ENCODE results near the gene DYNC2LI1. TPM values are rescaled to one million over a fixed set of nuclear protein-coding genes. Genes with fewer than 3 reads are reported as not detected.
A peak's percentile ranks its signal among the peaks of the same experiment; 100 is the strongest.

Gene DYNC2LI1
- total and polyA plus RNA-seq, 8 donors, result 3.8 to 22.7 (median 9.3) TPM

- ATAC-seq (peak in 3 of 4 donors; percentile 27 to 48 (median 32)), DNase-seq (peak in 1 of 6 donors; percentile 58), FAIRE-seq (no peak)
- no peaks in the 10 kb centered on the region for H3K27me3 ChIP-seq
- H3K4me3 ChIP-seq, result peak overlapping the region in 1 of 4 donors; percentile 34
- H3K27ac ChIP-seq, result no peak overlapping the region
- no peaks in the 10 kb centered on the region for H3K36me3 ChIP-seq
- WGBS, 2 donors, result 6% methylated on average over 47 to 54 of the region's 54 CpGs
- no peaks in the 10 kb centered on the region for H3K4me1 ChIP-seq
- no peaks in the 10 kb centered on the region for H3K9me3 ChIP-seq
- intact Hi-C loops (cut with DNase I), result no loop called here
- no peak for TF ChIP-seq CTCF (IDR thresholded peaks at IDR 0.05)
These were observed 57.9 kb downstream of the DYNC2LI1 start for GRCh38 chr2:43831543-43832294.

- Histone ChIP-seq H3K27me3 (no peaks in the 10 kb centered on the region), H3K4me1 (no peaks in the 10 kb centered on the region), H3K4me3 (no peak overlapping the region), H3K27ac (no peak overlapping the region), H3K9me3 (no peaks in the 10 kb centered on the region), H3K36me3 (no peaks in the 10 kb centered on the region)
- intact Hi-C loops (cut with DNase I), result no loop called here
- ATAC-seq (no peak), DNase-seq (no peak), FAIRE-seq (no peak)
- no peak for TF ChIP-seq CTCF (IDR thresholded peaks at IDR 0.05)
- 43 to 59% methylated on average over 3 of the region's 3 CpGs for WGBS, 2 donors
These were observed 58.6 kb downstream of the DYNC2LI1 start for GRCh38 chr2:43832457-43832856.

GRCh38 chr2:43837033-43837432, 63.2 kb downstream of the DYNC2LI1 start:
- intact Hi-C loops (cut with DNase I), result no loop called here
- ATAC-seq, result no peak
- no peaks in the 10 kb centered on the region for H3K36me3 ChIP-seq

DNA sequence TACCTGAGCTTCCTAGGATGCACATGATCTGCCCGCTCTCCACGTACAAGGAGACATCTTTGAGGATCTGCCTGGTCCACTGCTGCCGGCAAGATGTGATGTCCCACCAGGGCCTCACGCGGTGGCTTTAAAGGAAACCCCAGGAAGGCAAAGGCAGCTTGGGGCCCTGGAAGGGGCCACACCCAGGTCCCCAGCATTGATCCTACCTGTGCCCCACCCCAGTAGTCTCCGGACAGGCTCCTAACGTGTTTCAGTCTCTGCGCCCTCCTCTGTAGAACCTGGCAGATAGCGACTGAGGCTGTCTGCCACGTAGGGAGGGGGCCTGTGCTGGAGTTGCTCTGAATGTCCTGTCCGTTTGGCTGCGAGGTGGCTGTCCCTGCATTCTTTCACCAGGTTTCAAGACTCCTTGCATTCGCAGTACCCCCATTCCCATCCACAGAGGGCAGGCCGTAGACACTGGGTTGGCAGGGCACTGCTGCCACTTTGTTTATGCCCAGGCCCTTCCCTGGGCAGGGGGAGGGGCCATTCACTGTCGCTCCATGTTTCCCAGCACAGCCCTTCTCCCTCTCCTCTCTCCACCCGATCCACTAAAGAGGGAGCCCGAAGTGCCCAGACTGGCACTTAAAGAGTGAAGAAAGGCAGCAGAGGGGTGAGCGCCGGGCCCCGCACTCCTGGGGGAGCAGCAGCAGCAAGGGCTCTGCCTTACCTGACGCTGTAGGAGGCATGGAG, 64.2 kb downstream of the DYNC2LI1 start:
- TF ChIP-seq CTCF (IDR thresholded peaks at IDR 0.05), result no peak

More at GRCh38 chr2:43837033-43837432, 63.2 kb downstream of the DYNC2LI1 start:
- H3K9me3 ChIP-seq, result no peaks in the 10 kb centered on the region
- FAIRE-seq (no peak), DNase-seq (no peak)
- no peak overlapping the region for H3K27ac ChIP-seq
- H3K27me3 ChIP-seq, result no peaks in the 10 kb centered on the region
- no peaks in the 10 kb centered on the region for H3K4me1 ChIP-seq
- no peak for TF ChIP-seq CTCF (IDR thresholded peaks at IDR 0.05)
- H3K4me3 ChIP-seq, result no peak overlapping the region
- WGBS, 2 donors, result 61 to 64% methylated on average over 4 of the region's 4 CpGs

More for the DNA sequence above, 64.2 kb downstream of the DYNC2LI1 start:
- WGBS, 2 donors, result 87 to 90% methylated on average over 21 of the region's 21 CpGs
- H3K4me1 ChIP-seq, result no peaks in the 10 kb centered on the region
- H3K9me3 ChIP-seq, result no peaks in the 10 kb centered on the region
- no peak for ATAC-seq
- H3K27me3 ChIP-seq, result no peaks in the 10 kb centered on the region
- DNase-seq, result no peak
- H3K4me3 ChIP-seq, result no peak overlapping the region
- FAIRE-seq, result no peak
- no peaks in the 10 kb centered on the region for H3K36me3 ChIP-seq
- intact Hi-C loops (cut with DNase I), result no loop called here
- H3K27ac ChIP-seq, result no peak overlapping the region
